ENCODE measurements around the gene SNRPB2. TPM values are rescaled to one million over a fixed set of nuclear protein-coding genes. Genes with fewer than 3 reads are reported as not detected.

The SNRPB2 gene
- polyA plus RNA-seq, 2 donors: 26.8 to 35.1 TPM

DNA sequence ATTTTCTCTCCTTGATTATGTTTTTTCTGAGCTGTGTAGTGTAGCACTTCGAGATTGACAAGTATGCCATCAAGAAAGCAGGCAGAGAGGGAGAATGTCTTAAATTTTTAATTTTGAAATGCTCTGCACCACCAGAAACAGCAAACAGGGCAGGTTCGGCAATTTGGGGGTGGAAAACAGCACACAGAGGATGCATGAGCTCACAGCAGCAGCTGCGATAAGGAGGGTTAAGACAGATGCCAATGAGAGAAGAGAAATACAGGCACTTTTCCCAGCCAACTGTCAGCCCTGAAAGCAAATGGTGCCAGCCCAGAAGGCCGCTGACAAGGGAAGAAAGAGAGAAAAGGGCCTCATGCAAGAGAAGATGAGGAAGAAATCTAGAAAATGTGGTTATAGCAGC is 15.1 kb upstream of the SNRPB2 start:
- no peak overlapping the region for H3K4me3 ChIP-seq (ENCODE audit: low read depth in 1 of 2, low read length in 2 of 2)
- no peaks in the 10 kb centered on the region for H3K9me3 ChIP-seq (ENCODE audit: control insufficient read depth in 2 of 2, insufficient read depth in 1 of 2, low read depth in 1 of 2, low read length in 1 of 2)
- WGBS, 2 donors: 70 to 75% methylated on average over 4 of the region's 4 CpGs
- H3K27me3 ChIP-seq (ENCODE audit: control insufficient read depth in 1 of 2, insufficient read depth in 2 of 2, low read length in 2 of 2): peaks cover 2 to 3% of the 10 kb centered on the region in 2 donors
- H3K27ac ChIP-seq (ENCODE audit: low read depth in 2 of 2, low read length in 1 of 2): no peak overlapping the region
- no peaks in the 10 kb centered on the region for H3K4me1 ChIP-seq (ENCODE audit: control insufficient read depth in 2 of 2, insufficient read depth in 2 of 2, low read length in 1 of 2)
- H3K36me3 ChIP-seq (ENCODE audit: control insufficient read depth in 2 of 2, insufficient read depth in 2 of 2, low read length in 1 of 2): no peaks in the 10 kb centered on the region

DNA sequence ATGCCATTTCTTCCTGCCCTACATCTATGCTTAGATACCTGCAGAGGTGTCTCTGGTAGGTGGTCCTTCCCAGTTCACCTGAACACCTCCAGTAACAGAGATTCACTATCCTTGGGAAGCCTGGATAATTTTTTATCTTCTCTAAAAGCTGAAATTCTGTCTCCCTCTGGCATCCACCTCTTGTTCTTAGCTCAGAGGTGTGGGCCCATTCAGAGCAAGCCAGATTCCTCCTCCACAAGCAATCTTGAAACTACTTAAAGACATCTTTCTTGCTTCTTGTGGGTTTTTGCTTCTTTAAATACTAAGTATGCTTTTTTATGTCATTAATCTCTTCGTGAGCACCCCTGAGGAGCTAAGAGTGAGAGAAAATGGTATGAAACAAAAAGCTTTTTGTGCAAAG is 10.4 kb upstream of the SNRPB2 start:
- Histone ChIP-seq H3K4me3 (ENCODE audit: low read depth in 1 of 2, low read length in 2 of 2) (no peak overlapping the region), H3K36me3 (ENCODE audit: control insufficient read depth in 2 of 2, insufficient read depth in 2 of 2, low read length in 1 of 2) (no peaks in the 10 kb centered on the region), H3K4me1 (ENCODE audit: control insufficient read depth in 2 of 2, insufficient read depth in 2 of 2, low read length in 1 of 2) (no peaks in the 10 kb centered on the region), H3K9me3 (ENCODE audit: control insufficient read depth in 2 of 2, insufficient read depth in 1 of 2, low read depth in 1 of 2, low read length in 1 of 2) (no peaks in the 10 kb centered on the region), H3K27ac (ENCODE audit: low read depth in 2 of 2, low read length in 1 of 2) (no peak overlapping the region), H3K27me3 (ENCODE audit: control insufficient read depth in 1 of 2, insufficient read depth in 2 of 2, low read length in 2 of 2) (peaks cover 2 to 3% of the 10 kb centered on the region in 2 donors)
- WGBS, 2 donors: 66 to 69% methylated on average over 1 of the region's 1 CpG

DNA sequence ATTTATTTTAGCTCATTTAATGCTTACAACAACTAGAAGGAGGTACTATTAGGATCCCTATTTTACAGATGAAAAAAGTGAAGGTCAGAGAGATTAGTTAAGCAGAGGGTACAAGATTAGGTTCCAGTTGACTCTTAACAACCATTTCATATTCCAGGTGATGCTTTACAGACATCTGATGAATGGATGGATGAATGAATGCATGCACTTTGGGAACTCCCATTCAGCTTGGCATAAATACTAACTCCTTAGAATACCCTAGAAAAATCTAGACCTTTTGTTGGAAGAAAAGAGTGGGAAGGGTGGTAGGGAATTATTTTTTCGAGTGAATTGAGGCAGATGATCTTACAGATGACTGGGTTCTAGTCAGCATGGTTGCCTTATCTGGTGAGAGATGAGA is 746 bp upstream of the SNRPB2 start:
- H3K4me3 ChIP-seq (ENCODE audit: low read depth in 1 of 2, low read length in 2 of 2): no peak overlapping the region

DNA sequence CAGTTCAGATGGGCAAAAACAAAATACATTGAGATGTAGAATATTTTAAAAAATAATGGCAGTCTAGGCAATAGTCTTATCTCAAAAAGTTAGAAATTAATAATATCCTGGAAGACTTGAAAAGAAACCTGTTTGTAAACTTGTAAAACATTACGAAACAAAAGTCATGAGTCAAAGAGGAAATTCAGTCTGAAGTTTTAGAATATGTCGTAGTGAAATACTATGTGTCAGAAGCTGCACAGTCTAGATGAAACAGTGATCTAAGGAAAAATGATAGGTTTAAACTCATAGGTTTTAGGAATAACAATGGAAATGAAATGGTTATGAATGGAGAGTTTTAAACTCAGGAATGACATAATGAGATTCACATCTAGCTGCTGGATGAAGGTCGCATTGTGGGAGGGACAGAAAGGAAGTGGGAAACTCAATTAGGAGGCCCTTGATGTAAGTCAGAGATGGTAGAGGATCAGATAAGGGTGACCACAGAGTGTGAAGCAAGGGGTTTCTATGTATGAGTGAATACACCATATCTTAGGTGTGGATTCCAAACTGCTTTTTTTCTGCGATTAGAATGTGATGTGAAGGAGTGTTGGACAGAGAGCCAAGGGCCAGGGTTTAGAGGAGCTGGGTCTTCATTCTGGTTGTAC is 2.8 kb downstream of the SNRPB2 start:
- Histone ChIP-seq H3K4me1 (ENCODE audit: control insufficient read depth in 2 of 2, insufficient read depth in 2 of 2, low read length in 1 of 2) (no peaks in the 10 kb centered on the region), H3K27me3 (ENCODE audit: control insufficient read depth in 1 of 2, insufficient read depth in 2 of 2, low read length in 2 of 2) (no peaks in the 10 kb centered on the region), H3K36me3 (ENCODE audit: control insufficient read depth in 2 of 2, insufficient read depth in 2 of 2, low read length in 1 of 2) (peaks cover 3 to 15% of the 10 kb centered on the region in 2 donors), H3K27ac (ENCODE audit: low read depth in 2 of 2, low read length in 1 of 2) (no peak overlapping the region), H3K4me3 (ENCODE audit: low read depth in 1 of 2, low read length in 2 of 2) (no peak overlapping the region), H3K9me3 (ENCODE audit: control insufficient read depth in 2 of 2, insufficient read depth in 1 of 2, low read depth in 1 of 2, low read length in 1 of 2) (no peaks in the 10 kb centered on the region)
- WGBS, 2 donors: 78 to 81% methylated on average over 4 of the region's 4 CpGs

More for the DNA sequence above, 746 bp upstream of the SNRPB2 start:
- 99 to 100% methylated on average over 1 of the region's 1 CpG for WGBS, 2 donors
- Histone ChIP-seq H3K4me1 (ENCODE audit: control insufficient read depth in 2 of 2, insufficient read depth in 2 of 2, low read length in 1 of 2) (no peaks in the 10 kb centered on the region), H3K27ac (ENCODE audit: low read depth in 2 of 2, low read length in 1 of 2) (no peak overlapping the region), H3K36me3 (ENCODE audit: control insufficient read depth in 2 of 2, insufficient read depth in 2 of 2, low read length in 1 of 2) (peaks cover 0 to 7% of the 10 kb centered on the region in 2 donors), H3K27me3 (ENCODE audit: control insufficient read depth in 1 of 2, insufficient read depth in 2 of 2, low read length in 2 of 2) (no peaks in the 10 kb centered on the region), H3K9me3 (ENCODE audit: control insufficient read depth in 2 of 2, insufficient read depth in 1 of 2, low read depth in 1 of 2, low read length in 1 of 2) (peaks cover 0 to 3% of the 10 kb centered on the region in 2 donors)

DNA sequence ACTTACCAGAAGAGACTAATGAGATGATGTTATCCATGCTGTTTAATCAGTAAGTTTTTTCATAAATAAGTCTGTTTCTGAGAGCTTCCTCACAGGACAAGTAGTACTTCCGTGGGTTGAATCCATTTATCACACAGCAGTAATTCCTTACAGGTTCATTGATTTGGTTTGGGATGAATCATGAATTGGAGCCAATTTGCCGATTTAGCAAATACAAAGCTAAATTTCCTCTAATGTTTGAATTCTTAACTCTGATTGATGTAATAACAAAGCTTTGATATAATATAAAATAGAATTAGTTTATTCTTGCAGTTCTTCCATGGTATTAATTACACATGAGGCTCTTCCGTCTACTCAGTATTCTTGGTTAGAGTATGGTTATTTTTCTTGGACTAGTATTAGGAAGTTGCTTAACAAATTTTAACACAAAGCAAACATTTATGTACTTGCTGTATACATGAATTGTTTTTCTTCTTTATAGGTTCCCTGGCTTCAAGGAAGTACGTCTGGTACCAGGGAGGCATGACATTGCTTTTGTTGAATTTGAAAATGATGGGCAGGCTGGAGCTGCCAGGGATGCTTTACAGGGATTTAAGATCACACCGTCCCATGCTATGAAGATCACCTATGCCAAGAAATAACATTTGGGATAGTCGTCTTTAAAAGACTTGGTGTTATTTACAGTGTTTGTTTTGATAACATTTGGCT is 10.7 kb downstream of the SNRPB2 start:
- Histone ChIP-seq H3K36me3 (ENCODE audit: control insufficient read depth in 2 of 2, insufficient read depth in 2 of 2, low read length in 1 of 2) (peaks cover 0 to 5% of the 10 kb centered on the region in 2 donors), H3K9me3 (ENCODE audit: control insufficient read depth in 2 of 2, insufficient read depth in 1 of 2, low read depth in 1 of 2, low read length in 1 of 2) (no peaks in the 10 kb centered on the region), H3K27ac (ENCODE audit: low read depth in 2 of 2, low read length in 1 of 2) (no peak overlapping the region), H3K27me3 (ENCODE audit: control insufficient read depth in 1 of 2, insufficient read depth in 2 of 2, low read length in 2 of 2) (no peaks in the 10 kb centered on the region), H3K4me3 (ENCODE audit: low read depth in 1 of 2, low read length in 2 of 2) (no peak overlapping the region), H3K4me1 (ENCODE audit: control insufficient read depth in 2 of 2, insufficient read depth in 2 of 2, low read length in 1 of 2) (no peaks in the 10 kb centered on the region)
- 86 to 87% methylated on average over 6 of the region's 6 CpGs for WGBS, 2 donors

DNA sequence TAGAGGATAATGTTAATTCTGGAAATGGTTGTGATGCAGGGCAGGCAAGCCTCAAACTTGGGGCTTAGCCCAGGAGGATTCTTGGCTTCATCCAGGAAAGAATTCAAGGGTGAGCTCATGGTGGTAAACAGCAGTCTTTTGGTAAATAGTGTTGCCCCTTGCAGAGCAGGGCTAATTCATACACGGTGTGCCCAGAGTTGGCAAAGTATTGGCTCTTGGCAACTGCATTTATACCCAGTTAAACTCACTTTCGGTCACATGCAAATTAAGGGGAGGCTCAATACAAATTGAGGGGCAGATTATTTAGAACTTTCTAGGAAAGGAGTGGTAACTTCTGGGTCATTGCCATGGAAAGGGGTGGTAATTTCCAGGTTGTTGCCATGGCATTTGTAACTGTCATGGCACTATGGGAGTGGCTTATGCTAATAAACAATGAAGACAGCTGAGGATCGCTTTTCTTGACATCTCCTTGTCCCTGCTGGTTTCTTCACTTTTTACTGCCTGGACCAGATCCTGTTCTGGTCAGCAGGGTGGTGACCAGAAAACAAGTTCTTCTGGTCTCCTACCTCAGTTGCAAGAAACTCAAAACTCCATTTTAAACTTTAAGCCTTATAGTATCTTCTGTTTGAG is 14.5 kb downstream of the SNRPB2 start:
- WGBS, 2 donors: 68 to 72% methylated on average over 3 of the region's 3 CpGs
- Histone ChIP-seq H3K36me3 (ENCODE audit: control insufficient read depth in 2 of 2, insufficient read depth in 2 of 2, low read length in 1 of 2) (peaks cover 0 to 2% of the 10 kb centered on the region in 2 donors), H3K9me3 (ENCODE audit: control insufficient read depth in 2 of 2, insufficient read depth in 1 of 2, low read depth in 1 of 2, low read length in 1 of 2) (no peaks in the 10 kb centered on the region), H3K27ac (ENCODE audit: low read depth in 2 of 2, low read length in 1 of 2) (no peak overlapping the region), H3K27me3 (ENCODE audit: control insufficient read depth in 1 of 2, insufficient read depth in 2 of 2, low read length in 2 of 2) (no peaks in the 10 kb centered on the region), H3K4me3 (ENCODE audit: low read depth in 1 of 2, low read length in 2 of 2) (no peak overlapping the region), H3K4me1 (ENCODE audit: control insufficient read depth in 2 of 2, insufficient read depth in 2 of 2, low read length in 1 of 2) (no peaks in the 10 kb centered on the region)

DNA sequence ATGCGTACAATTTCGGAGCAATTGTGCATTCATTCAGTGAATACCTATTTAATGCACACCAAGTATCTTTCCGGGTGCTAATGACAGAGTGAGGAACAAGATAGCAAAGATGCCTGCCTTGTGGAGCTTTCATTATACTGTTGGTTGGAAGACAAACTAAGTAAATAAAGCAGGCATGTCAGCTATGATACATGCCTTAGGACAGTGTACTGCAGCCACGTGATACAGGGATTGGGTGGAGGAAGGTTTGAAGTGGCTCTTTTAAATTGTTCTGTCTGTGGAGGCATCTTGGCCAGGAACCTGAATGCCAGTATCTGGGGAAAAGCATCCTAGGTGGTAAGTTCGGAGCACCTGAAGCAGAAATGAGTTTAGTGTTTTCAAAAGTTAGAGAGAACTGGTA is 15.4 kb downstream of the SNRPB2 start:
- Histone ChIP-seq H3K9me3 (ENCODE audit: control insufficient read depth in 2 of 2, insufficient read depth in 1 of 2, low read depth in 1 of 2, low read length in 1 of 2) (no peaks in the 10 kb centered on the region), H3K4me1 (ENCODE audit: control insufficient read depth in 2 of 2, insufficient read depth in 2 of 2, low read length in 1 of 2) (no peaks in the 10 kb centered on the region), H3K27me3 (ENCODE audit: control insufficient read depth in 1 of 2, insufficient read depth in 2 of 2, low read length in 2 of 2) (no peaks in the 10 kb centered on the region), H3K27ac (ENCODE audit: low read depth in 2 of 2, low read length in 1 of 2) (no peak overlapping the region), H3K36me3 (ENCODE audit: control insufficient read depth in 2 of 2, insufficient read depth in 2 of 2, low read length in 1 of 2) (peaks cover 0 to 2% of the 10 kb centered on the region in 2 donors), H3K4me3 (ENCODE audit: low read depth in 1 of 2, low read length in 2 of 2) (no peak overlapping the region)
- WGBS, 2 donors: 72 to 75% methylated on average over 5 of the region's 5 CpGs

DNA sequence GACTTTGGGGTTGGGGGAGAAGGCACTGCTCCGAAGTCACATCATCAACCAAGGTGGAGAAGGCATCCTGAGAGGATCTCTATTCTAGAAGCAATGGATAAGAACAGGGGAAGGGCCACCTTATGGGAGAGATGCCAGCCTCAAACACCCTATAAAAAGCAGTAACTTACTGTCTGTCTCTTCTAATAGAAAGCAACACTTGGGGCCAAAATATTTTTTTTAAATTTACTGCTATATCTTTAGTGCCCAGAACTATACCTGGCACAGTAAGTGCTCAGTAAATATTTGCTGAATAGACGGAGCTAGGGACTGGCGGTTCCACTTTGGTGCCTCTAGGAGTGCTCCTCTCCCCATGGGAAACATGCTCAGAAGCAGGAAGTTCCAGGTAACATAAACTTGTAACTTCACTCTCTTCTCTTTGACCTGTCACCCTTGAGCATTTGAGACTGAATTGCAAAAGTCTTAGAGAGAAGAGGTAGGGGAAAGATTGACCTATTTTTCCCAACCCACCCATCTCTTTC is 17.5 kb downstream of the SNRPB2 start:
- Histone ChIP-seq H3K9me3 (ENCODE audit: control insufficient read depth in 2 of 2, insufficient read depth in 1 of 2, low read depth in 1 of 2, low read length in 1 of 2) (no peaks in the 10 kb centered on the region), H3K36me3 (ENCODE audit: control insufficient read depth in 2 of 2, insufficient read depth in 2 of 2, low read length in 1 of 2) (no peaks in the 10 kb centered on the region), H3K27me3 (ENCODE audit: control insufficient read depth in 1 of 2, insufficient read depth in 2 of 2, low read length in 2 of 2) (no peaks in the 10 kb centered on the region), H3K4me3 (ENCODE audit: low read depth in 1 of 2, low read length in 2 of 2) (no peak overlapping the region), H3K27ac (ENCODE audit: low read depth in 2 of 2, low read length in 1 of 2) (no peak overlapping the region), H3K4me1 (ENCODE audit: control insufficient read depth in 2 of 2, insufficient read depth in 2 of 2, low read length in 1 of 2) (no peaks in the 10 kb centered on the region)
- WGBS, 2 donors: 55 to 58% methylated on average over 3 of the region's 3 CpGs

DNA sequence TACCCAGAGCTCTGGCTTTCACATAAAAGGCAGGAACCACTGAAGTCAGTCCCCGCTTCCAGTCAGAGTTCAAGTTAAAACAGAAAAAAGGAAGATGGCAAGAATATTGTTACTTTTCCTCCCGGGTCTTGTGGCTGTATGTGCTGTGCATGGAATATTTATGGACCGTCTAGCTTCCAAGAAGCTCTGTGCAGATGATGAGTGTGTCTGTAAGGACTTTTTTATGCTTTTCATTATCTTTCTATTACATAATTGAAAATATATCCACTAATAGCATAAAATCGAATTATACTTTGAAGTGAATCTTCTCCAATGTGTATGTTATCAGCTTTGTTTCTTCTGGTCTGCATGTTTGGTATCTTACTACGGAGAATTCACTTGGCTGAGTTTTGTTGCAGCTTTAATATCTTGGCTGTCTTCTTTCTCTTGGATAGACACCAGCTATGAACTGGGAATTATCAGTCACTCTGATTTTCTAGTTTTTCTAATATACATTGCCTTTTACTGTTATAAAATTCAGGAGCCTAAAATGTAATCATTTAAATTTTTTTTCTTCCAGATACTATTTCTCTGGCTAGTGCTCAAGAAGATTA is 18.6 kb downstream of the SNRPB2 start, which contains the start of gene OTOR:
TSS of gene OTOR (plus strand) at position 51 of the 593 bp plus-strand sequence. CDS start at position 95, 44 bp downstream.
- H3K9me3 ChIP-seq (ENCODE audit: control insufficient read depth in 2 of 2, insufficient read depth in 1 of 2, low read depth in 1 of 2, low read length in 1 of 2): no peaks in the 10 kb centered on the region
- no peaks in the 10 kb centered on the region for H3K36me3 ChIP-seq (ENCODE audit: control insufficient read depth in 2 of 2, insufficient read depth in 2 of 2, low read length in 1 of 2)
- no peaks in the 10 kb centered on the region for H3K27me3 ChIP-seq (ENCODE audit: control insufficient read depth in 1 of 2, insufficient read depth in 2 of 2, low read length in 2 of 2)
- no peak within 1 kb of the TSS for H3K4me3 ChIP-seq (ENCODE audit: low read depth in 1 of 2, low read length in 2 of 2)
- 68 to 79% methylated on average over 5 of the region's 5 CpGs for WGBS, 2 donors
- no peaks in the 10 kb centered on the region for H3K4me1 ChIP-seq (ENCODE audit: control insufficient read depth in 2 of 2, insufficient read depth in 2 of 2, low read length in 1 of 2)
- no peak within 1 kb of the TSS for H3K27ac ChIP-seq (ENCODE audit: low read depth in 2 of 2, low read length in 1 of 2)

Data from esophagus (tissue), 2 donors.